Liver (tissue), 9 donors: Measurements from ENCODE around the gene OSER1. TPM values are rescaled to one million over a fixed set of nuclear protein-coding genes. Genes with fewer than 3 reads are reported as not detected.
A peak's percentile ranks its signal among the peaks of the same experiment; 100 is the strongest.

Experiments
- DNase-seq: peaks from one replicate; pipeline ENCODE4 v3.0.0-alpha.2; 2017; ENCODE audit warnings: low spot score
- H3K27ac ChIP-seq, 2 donors: one replicate each; pipeline ENCODE4 v1.7.0; 2013; ENCODE audit warnings: inconsistent platforms in 2 of 2, low read length in 2 of 2, control low read depth in 1 of 2, low read depth in 1 of 2, mild to moderate bottlenecking in 1 of 2
- H3K27me3 ChIP-seq, 4 donors: one replicate each; pipeline versions ENCODE4 v1.6.1 to v1.7.0; 2013; ENCODE audit warnings: low read length in 3 of 4, inconsistent platforms in 1 of 4, mild to moderate bottlenecking in 1 of 4, moderate library complexity in 1 of 4; ENCODE audit not compliant: control insufficient read depth in 4 of 4, insufficient read depth in 4 of 4
- H3K36me3 ChIP-seq, 4 donors: one replicate each; pipeline versions ENCODE4 v1.6.1 to v1.7.0; 2013; ENCODE audit warnings: low read length in 3 of 4, mild to moderate bottlenecking in 3 of 4, low read depth in 1 of 4, moderate library complexity in 1 of 4; ENCODE audit not compliant: control insufficient read depth in 4 of 4, insufficient read depth in 3 of 4
- H3K4me1 ChIP-seq, 4 donors: one replicate each; pipeline versions ENCODE4 v1.6.1 to v1.7.0; 2013; ENCODE audit warnings: low read length in 3 of 4, mild to moderate bottlenecking in 3 of 4, moderate library complexity in 1 of 4; ENCODE audit not compliant: control insufficient read depth in 4 of 4, insufficient read depth in 4 of 4
- H3K4me3 ChIP-seq, 3 donors: one replicate each; pipeline versions ENCODE4 v1.6.1 to v1.7.0; 2013; ENCODE audit warnings: low read length in 3 of 3, control low read depth in 1 of 3, low read depth in 1 of 3, mild to moderate bottlenecking in 1 of 3
- H3K9ac ChIP-seq, 2 donors: one replicate each; pipeline ENCODE4 v1.7.0; 2013; ENCODE audit warnings: low read length in 2 of 2, mild to moderate bottlenecking in 2 of 2, moderate library complexity in 2 of 2, control low read depth in 1 of 2, low read depth in 1 of 2
- H3K9me3 ChIP-seq, 4 donors: one replicate each; pipeline versions ENCODE4 v1.6.1 to v1.7.0; 2013; ENCODE audit warnings: low read length in 3 of 4; ENCODE audit not compliant: control insufficient read depth in 4 of 4
- EGR1 ChIP-seq, 2 donors: IDR thresholded peaks; 2 replicates each; pipeline ENCODE4 v1.6.1; 2016 to 2018; ENCODE audit warnings: antibody characterized with exemption in 2 of 2, low read depth in 2 of 2
- FOXA1 ChIP-seq: IDR thresholded peaks from 2 replicates; pipeline ENCODE4 v1.6.1; 2016; ENCODE audit warnings: antibody characterized with exemption
- FOXA2 ChIP-seq: IDR thresholded peaks from 2 replicates; pipeline ENCODE4 v1.6.1; 2016; ENCODE audit warnings: antibody characterized with exemption
- GABPA ChIP-seq, 2 donors: IDR thresholded peaks in 1 of 2; conservative IDR thresholded peaks in 1 of 2; 2 replicates each; pipeline ENCODE4 v1.6.1; 2016; ENCODE audit warnings: antibody characterized with exemption in 2 of 2, mild to moderate bottlenecking in 1 of 2, moderate library complexity in 1 of 2
- HNF4A ChIP-seq, 2 donors: conservative IDR thresholded peaks; 2 replicates each; pipeline ENCODE4 v1.6.1; 2016; ENCODE audit warnings: antibody characterized with exemption in 2 of 2, mild to moderate bottlenecking in 2 of 2
- HNF4G ChIP-seq: IDR thresholded peaks from 2 replicates; pipeline ENCODE4 v1.6.1; 2016; ENCODE audit warnings: antibody characterized with exemption
- JUND ChIP-seq, 2 donors: IDR thresholded peaks; 2 replicates each; pipeline ENCODE4 v1.6.1; 2016; ENCODE audit warnings: antibody characterized with exemption in 2 of 2
- NR2F2 ChIP-seq: IDR thresholded peaks from 2 replicates; pipeline ENCODE4 v1.6.1; 2016; ENCODE audit warnings: antibody characterized with exemption
- RAD21 ChIP-seq, 2 donors: IDR thresholded peaks; 2 replicates each; pipeline ENCODE4 v1.6.1; 2016; ENCODE audit warnings: antibody characterized with exemption in 2 of 2, mild to moderate bottlenecking in 2 of 2
- RXRA ChIP-seq, 2 donors: IDR thresholded peaks; 2 replicates each; pipeline ENCODE4 v1.6.1; 2017 to 2018; ENCODE audit warnings: antibody characterized with exemption in 2 of 2, mild to moderate bottlenecking in 1 of 2
- TAF1 ChIP-seq: conservative IDR thresholded peaks from 2 replicates; pipeline ENCODE4 v1.6.1; 2016; ENCODE audit warnings: antibody characterized with exemption, mild to moderate bottlenecking
- YY1 ChIP-seq: IDR thresholded peaks from 2 replicates; pipeline ENCODE4 v1.6.1; 2016; ENCODE audit warnings: antibody characterized with exemption, mild to moderate bottlenecking
- WGBS: extraction: QIAGEN DNeasy Blood & Tissue Kit; methylation state at CpG from one replicate; pipeline ENCODE4 v1.1.7; 2013; 5-methylcytosine and 5-hydroxymethylcytosine counted together
- polyA plus RNA-seq, 2 donors: library from polyadenylated mRNA; stranded (reverse) in 1 of 2; unstranded in 1 of 2; fragments of 200-250 nt in 1 of 2; fragments of >200 nt in 1 of 2; fragmentation: Nextera tagmentation in 1 of 2; extraction: Ambion mirVana in 1 of 2; gene quantifications; one replicate each; pipeline versions ENCODE4 v1.2.1 to v1.2.3, GENCODE V29; 2013 to 2015
- total RNA-seq, 2 donors: library from RNA; depleted of rRNA; stranded (reverse); fragments of >200 nt; gene quantifications; one replicate each; pipeline ENCODE4 v1.2.3, GENCODE V29; 2014
- TF ChIP-seq, protein P1 (sequence below): IDR thresholded peaks from 2 replicates; pipeline ENCODE4 v1.6.1; 2016; ENCODE audit warnings: antibody characterized with exemption
- TF ChIP-seq, protein P2 (sequence below): IDR thresholded peaks from 2 replicates; pipeline ENCODE4 v1.6.1; 2016; ENCODE audit warnings: antibody characterized with exemption, mild to moderate bottlenecking
- TF ChIP-seq, protein P3 (sequence below): fragments of 150-350 bp; IDR thresholded peaks from 2 replicates; pipeline ENCODE4 v1.5.1; 2017; ENCODE audit warnings: improper control_type of control experiment, low read depth, low read length; ENCODE audit not compliant: missing input control
- donor health status: healthy.
- donor health status: healthy.
- donor health status: healthy.
- donor health status: healthy.
- donor health status: healthy.

Gene OSER1
- total and polyA plus RNA-seq, 4 donors = 12.6 to 20.2 (median 14.6) TPM

DNA sequence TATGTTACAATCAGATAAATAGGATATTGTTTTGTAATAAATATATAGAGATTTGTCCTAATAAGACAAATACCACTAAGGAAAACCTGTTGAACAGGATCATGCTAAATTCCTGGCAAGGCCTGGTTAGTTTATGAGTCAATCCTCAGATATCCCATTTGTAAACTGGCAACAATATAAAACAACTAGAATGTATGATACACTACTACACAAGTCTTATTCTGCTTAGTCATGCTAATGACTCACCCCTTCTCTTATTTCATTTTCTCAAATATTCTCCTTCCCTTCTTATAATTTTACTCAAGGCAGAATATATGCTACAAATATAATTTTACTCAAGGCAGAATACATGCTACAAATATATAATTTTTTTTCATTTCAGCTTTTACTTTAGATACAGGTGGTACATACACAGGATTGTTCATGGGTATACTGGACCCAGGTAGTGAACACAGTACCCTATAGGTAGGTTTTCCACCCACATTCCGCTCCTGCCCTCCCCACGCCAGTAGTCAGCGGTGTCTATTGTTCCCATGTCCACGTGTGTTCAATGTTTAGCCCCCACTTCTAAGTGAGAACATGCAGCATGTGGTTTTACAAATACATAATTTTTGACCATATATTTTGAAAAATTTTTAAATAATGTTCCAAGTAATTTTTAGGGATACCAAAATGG is 6.3 kb downstream of the OSER1 start:
- no peak for DNase-seq
- no peak overlapping the region for H3K27ac ChIP-seq
- H3K27me3 ChIP-seq = no peaks in the 10 kb centered on the region
- H3K36me3 ChIP-seq = peaks cover 10 to 38% (median 30%) of the 10 kb centered on the region in 4 donors
- 95% methylated on average over 4 of the region's 4 CpGs for WGBS
- H3K9me3 ChIP-seq = no peaks in the 10 kb centered on the region
- TF ChIP-seq HNF4G (no peak), GABPA (IDR thresholded peaks at IDR 0.05 in 1 of 2, conservative IDR thresholded peaks at IDR 0.05 in 1 of 2) (no peak), JUND (IDR thresholded peaks at IDR 0.05) (peak; percentile 55 to 76), HNF4A (conservative IDR thresholded peaks at IDR 0.05) (no peak)
- no peak overlapping the region for H3K4me3 ChIP-seq
- H3K9ac ChIP-seq = no peak overlapping the region
- peaks cover 4 to 28% (median 21%) of the 10 kb centered on the region in 4 donors for H3K4me1 ChIP-seq

DNA sequence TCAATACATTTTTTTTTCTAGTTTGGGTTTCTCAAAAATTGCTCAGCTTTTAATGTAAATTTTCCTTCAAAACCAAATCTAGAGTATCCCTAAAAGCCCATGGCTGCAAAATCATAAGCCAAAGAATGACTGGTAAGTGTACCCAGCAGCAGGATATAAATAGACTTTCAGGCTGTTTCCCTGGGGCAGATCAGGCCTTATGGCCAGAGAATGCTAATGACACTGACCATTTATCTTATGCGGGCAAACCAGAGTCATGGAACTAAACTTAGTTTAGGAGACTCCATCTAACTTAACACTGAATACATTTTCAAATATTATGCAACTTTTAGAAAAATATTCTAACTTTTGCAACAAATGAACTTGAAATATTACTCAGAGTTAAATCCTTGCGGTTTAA is 7.4 kb downstream of the OSER1 start:
- DNase-seq = no peak
- TF ChIP-seq, protein P1, sequence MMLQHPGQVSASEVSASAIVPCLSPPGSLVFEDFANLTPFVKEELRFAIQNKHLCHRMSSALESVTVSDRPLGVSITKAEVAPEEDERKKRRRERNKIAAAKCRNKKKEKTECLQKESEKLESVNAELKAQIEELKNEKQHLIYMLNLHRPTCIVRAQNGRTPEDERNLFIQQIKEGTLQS = no peak
- TF ChIP-seq, protein P2, sequence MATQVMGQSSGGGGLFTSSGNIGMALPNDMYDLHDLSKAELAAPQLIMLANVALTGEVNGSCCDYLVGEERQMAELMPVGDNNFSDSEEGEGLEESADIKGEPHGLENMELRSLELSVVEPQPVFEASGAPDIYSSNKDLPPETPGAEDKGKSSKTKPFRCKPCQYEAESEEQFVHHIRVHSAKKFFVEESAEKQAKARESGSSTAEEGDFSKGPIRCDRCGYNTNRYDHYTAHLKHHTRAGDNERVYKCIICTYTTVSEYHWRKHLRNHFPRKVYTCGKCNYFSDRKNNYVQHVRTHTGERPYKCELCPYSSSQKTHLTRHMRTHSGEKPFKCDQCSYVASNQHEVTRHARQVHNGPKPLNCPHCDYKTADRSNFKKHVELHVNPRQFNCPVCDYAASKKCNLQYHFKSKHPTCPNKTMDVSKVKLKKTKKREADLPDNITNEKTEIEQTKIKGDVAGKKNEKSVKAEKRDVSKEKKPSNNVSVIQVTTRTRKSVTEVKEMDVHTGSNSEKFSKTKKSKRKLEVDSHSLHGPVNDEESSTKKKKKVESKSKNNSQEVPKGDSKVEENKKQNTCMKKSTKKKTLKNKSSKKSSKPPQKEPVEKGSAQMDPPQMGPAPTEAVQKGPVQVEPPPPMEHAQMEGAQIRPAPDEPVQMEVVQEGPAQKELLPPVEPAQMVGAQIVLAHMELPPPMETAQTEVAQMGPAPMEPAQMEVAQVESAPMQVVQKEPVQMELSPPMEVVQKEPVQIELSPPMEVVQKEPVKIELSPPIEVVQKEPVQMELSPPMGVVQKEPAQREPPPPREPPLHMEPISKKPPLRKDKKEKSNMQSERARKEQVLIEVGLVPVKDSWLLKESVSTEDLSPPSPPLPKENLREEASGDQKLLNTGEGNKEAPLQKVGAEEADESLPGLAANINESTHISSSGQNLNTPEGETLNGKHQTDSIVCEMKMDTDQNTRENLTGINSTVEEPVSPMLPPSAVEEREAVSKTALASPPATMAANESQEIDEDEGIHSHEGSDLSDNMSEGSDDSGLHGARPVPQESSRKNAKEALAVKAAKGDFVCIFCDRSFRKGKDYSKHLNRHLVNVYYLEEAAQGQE = no peak
- TF ChIP-seq EGR1 (IDR thresholded peaks at IDR 0.05; ENCODE audit: low read depth in 2 of 2) (no peak), HNF4A (conservative IDR thresholded peaks at IDR 0.05) (no peak), GABPA (IDR thresholded peaks at IDR 0.05 in 1 of 2, conservative IDR thresholded peaks at IDR 0.05 in 1 of 2) (no peak)
- Histone ChIP-seq H3K36me3 (peaks cover 10 to 44% (median 37%) of the 10 kb centered on the region in 4 donors), H3K27ac (no peak overlapping the region), H3K4me3 (no peak overlapping the region), H3K9me3 (no peaks in the 10 kb centered on the region), H3K4me1 (peaks cover 0 to 17% (median 10%) of the 10 kb centered on the region in 4 donors), H3K9ac (no peak overlapping the region), H3K27me3 (no peaks in the 10 kb centered on the region)
- 96% methylated on average over 2 of the region's 2 CpGs for WGBS

DNA sequence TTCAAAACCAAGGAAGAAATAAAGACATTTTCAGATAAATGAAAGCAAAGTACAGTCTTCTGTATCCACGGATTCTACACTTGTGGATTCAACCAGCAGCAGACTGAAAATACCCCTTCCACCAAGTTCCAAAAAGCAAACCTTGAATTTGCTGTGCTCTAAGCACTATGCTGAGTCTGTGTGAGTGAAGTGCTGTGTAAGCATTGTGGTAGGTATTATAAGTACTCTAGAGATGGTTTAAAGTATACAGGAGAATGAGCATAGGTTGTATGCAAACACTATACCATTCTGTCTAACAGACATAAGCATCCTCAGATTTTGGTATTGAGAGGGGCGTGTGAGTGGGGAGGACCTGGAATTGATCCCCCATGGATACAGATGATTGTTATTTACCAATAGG is 9.6 kb downstream of the OSER1 start:
- H3K27ac ChIP-seq = no peak overlapping the region
- DNase-seq = no peak
- 95% methylated on average over 2 of the region's 2 CpGs for WGBS

More for the DNA sequence above, 9.6 kb downstream of the OSER1 start:
- TF ChIP-seq EGR1 (IDR thresholded peaks at IDR 0.05; ENCODE audit: low read depth in 2 of 2) (no peak), HNF4A (conservative IDR thresholded peaks at IDR 0.05) (no peak), HNF4G (no peak), RAD21 (IDR thresholded peaks at IDR 0.05) (no peak), YY1 (no peak), FOXA1 (no peak), NR2F2 (no peak), GABPA (IDR thresholded peaks at IDR 0.05 in 1 of 2, conservative IDR thresholded peaks at IDR 0.05 in 1 of 2) (no peak), TAF1 (no peak), FOXA2 (no peak), RXRA (IDR thresholded peaks at IDR 0.05) (no peak)
- TF ChIP-seq, protein P2 = no peak
- TF ChIP-seq, protein P3, sequence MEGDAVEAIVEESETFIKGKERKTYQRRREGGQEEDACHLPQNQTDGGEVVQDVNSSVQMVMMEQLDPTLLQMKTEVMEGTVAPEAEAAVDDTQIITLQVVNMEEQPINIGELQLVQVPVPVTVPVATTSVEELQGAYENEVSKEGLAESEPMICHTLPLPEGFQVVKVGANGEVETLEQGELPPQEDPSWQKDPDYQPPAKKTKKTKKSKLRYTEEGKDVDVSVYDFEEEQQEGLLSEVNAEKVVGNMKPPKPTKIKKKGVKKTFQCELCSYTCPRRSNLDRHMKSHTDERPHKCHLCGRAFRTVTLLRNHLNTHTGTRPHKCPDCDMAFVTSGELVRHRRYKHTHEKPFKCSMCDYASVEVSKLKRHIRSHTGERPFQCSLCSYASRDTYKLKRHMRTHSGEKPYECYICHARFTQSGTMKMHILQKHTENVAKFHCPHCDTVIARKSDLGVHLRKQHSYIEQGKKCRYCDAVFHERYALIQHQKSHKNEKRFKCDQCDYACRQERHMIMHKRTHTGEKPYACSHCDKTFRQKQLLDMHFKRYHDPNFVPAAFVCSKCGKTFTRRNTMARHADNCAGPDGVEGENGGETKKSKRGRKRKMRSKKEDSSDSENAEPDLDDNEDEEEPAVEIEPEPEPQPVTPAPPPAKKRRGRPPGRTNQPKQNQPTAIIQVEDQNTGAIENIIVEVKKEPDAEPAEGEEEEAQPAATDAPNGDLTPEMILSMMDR = no peak
- TF ChIP-seq, protein P1 = no peak
- peaks cover 0 to under 1% (median 0%) of the 10 kb centered on the region in 4 donors for H3K4me1 ChIP-seq
- no peaks in the 10 kb centered on the region for H3K27me3 ChIP-seq
- peaks cover 13 to 63% (median 51%) of the 10 kb centered on the region in 4 donors for H3K36me3 ChIP-seq
- H3K4me3 ChIP-seq = no peak overlapping the region
- H3K9ac ChIP-seq = no peak overlapping the region
- H3K9me3 ChIP-seq = no peaks in the 10 kb centered on the region
